Stimulated activated CD8-positive, alpha-beta memory T cell treated with anti-CD3 and anti-CD28 coated beads, Interleukin-7, amount 100 ng/mL, for 4 hours (primary cell): Measurements from ENCODE around the gene PRKX.
"Not testable (repeated sequence)": the region's sequence is repeated elsewhere in the genome, so short reads cannot be mapped to it uniquely, and the experiment has no call there.

Experiments
- DNase-seq, 2 donors: peaks; one replicate each; pipeline ENCODE4 v3.0.0-alpha.2; 2020; ENCODE audit warnings: low read depth in 2 of 2

PRKX gene

GRCh38 chrX:3711331-3711917 lies 2.0 kb downstream of the PRKX start:
- peak in 1 of 2 donors; percentile 21 for DNase-seq

GRCh38 chrX:3707673-3708274 lies 5.7 kb downstream of the PRKX start:
- DNase-seq: not testable (repeated sequence)

- no peak for DNase-seq
These were observed 7.0 kb downstream of the PRKX start for GRCh38 chrX:3706481-3706880.

GRCh38 chrX:3703251-3703650 lies 10.2 kb downstream of the PRKX start:
- not testable (repeated sequence) for DNase-seq

- DNase-seq: not testable (repeated sequence)
These were observed 11.4 kb downstream of the PRKX start for GRCh38 chrX:3702095-3702494.

GRCh38 chrX:3701445-3701928 lies 12.0 kb downstream of the PRKX start:
- not testable (repeated sequence) for DNase-seq

GRCh38 chrX:3699821-3700381 lies 13.5 kb downstream of the PRKX start:
- no peak for DNase-seq

- DNase-seq: no peak
These were observed 15.7 kb downstream of the PRKX start for GRCh38 chrX:3697701-3698279.

GRCh38 chrX:3697220-3697684 lies 16.2 kb downstream of the PRKX start:
- no peak for DNase-seq

GRCh38 chrX:3695536-3695935 lies 17.9 kb downstream of the PRKX start:
- no peak for DNase-seq

- no peak for DNase-seq
These were observed 23.3 kb downstream of the PRKX start for GRCh38 chrX:3690140-3690539.

- not testable (repeated sequence) for DNase-seq
These were observed 30.2 kb downstream of the PRKX start for GRCh38 chrX:3683236-3683635.

GRCh38 chrX:3680459-3680858 lies 33.0 kb downstream of the PRKX start:
- DNase-seq: no peak

- no peak for DNase-seq
These were observed 33.8 kb downstream of the PRKX start for GRCh38 chrX:3679669-3680068.

GRCh38 chrX:3678328-3678727 lies 35.1 kb downstream of the PRKX start:
- DNase-seq: no peak

- no peak for DNase-seq
These were observed 38.6 kb downstream of the PRKX start for GRCh38 chrX:3674881-3675280.

GRCh38 chrX:3669841-3670475 lies 43.5 kb downstream of the PRKX start:
- DNase-seq: no peak

- no peak for DNase-seq
These were observed 46.5 kb downstream of the PRKX start for GRCh38 chrX:3666975-3667374.

- no peak for DNase-seq
These were observed 48.5 kb downstream of the PRKX start for GRCh38 chrX:3664921-3665320.

GRCh38 chrX:3663576-3664250 lies 49.7 kb downstream of the PRKX start:
- DNase-seq: not testable (repeated sequence)

GRCh38 chrX:3659761-3660160 lies 53.7 kb downstream of the PRKX start:
- no peak for DNase-seq

- DNase-seq: no peak
These were observed 58.3 kb downstream of the PRKX start for GRCh38 chrX:3655181-3655580.
